Measurements from ENCODE around the gene TCOF1. TPM values are rescaled to one million over a fixed set of nuclear protein-coding genes. Genes with fewer than 3 reads are reported as not detected.

Gene TCOF1
- total RNA-seq, 1 donor from 2014 or later: 47.5 TPM

DNA sequence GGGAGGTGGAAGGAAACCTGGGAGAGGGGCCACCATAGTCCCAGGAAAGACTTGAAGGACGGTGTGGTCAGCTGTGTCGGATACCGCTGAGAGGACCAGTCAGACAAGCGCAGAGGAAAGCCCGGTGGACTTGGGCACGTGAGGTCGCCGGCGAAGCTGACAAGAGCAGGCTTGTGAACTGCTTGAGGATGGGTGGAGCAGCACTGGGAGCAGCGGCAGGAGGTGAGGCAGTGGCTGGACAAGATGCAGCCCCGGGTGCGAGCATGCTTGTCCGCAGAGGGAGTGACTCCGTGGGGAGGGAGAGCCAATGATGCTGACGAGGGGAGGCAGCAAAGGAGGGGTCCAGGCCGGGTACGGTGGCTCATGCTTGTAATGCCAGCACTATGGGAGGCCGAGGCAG, 73.6 kb downstream of the TCOF1 start:
- peaks cover 7% of the 10 kb centered on the region for H3K27me3 Mint-ChIP-seq (ENCODE audit: low read depth, unreplicated experiment)
- TF ChIP-seq, protein P1, sequence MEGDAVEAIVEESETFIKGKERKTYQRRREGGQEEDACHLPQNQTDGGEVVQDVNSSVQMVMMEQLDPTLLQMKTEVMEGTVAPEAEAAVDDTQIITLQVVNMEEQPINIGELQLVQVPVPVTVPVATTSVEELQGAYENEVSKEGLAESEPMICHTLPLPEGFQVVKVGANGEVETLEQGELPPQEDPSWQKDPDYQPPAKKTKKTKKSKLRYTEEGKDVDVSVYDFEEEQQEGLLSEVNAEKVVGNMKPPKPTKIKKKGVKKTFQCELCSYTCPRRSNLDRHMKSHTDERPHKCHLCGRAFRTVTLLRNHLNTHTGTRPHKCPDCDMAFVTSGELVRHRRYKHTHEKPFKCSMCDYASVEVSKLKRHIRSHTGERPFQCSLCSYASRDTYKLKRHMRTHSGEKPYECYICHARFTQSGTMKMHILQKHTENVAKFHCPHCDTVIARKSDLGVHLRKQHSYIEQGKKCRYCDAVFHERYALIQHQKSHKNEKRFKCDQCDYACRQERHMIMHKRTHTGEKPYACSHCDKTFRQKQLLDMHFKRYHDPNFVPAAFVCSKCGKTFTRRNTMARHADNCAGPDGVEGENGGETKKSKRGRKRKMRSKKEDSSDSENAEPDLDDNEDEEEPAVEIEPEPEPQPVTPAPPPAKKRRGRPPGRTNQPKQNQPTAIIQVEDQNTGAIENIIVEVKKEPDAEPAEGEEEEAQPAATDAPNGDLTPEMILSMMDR (IDR thresholded peaks at IDR 0.05; ENCODE audit: insufficient read depth, low read depth, low read length): no peak
- TF ChIP-seq EZH2 (IDR thresholded peaks at IDR 0.05; ENCODE audit: insufficient read depth, low read length): no peak
- no peak overlapping the region for H3K4me2 ChIP-seq (ENCODE audit: low read length)

DNA sequence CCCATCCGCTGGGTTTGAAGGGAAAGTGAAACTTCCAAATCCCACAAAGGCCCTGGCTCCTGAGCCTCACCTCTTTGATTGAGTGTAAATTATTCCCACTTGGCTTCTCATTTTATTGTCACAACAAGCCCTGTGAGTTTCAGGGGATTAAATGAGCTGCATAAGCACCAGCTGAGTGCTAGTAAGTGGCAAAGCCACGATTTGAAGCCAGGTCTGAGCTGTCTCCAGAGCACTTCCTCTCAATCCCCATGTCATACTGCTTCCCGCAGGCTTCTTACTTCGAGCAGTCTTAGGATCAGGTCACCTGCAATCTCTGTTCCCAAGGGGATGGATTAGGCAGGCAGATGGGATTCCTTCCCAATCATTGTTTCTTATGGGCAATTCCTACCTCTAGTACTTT, 74.1 kb downstream of the TCOF1 start:
- Histone ChIP-seq H3K4me3 (ENCODE audit: insufficient read depth, low read depth, low read length) (no peak overlapping the region), H3K9ac (ENCODE audit: low read length) (no peak overlapping the region), H3K79me2 (ENCODE audit: insufficient read depth, low read length) (no peaks in the 10 kb centered on the region), H3K36me3 (ENCODE audit: insufficient read depth, low read length) (no peaks in the 10 kb centered on the region), H3K4me1 (ENCODE audit: insufficient read depth, low read length) (peaks cover 3% of the 10 kb centered on the region), H3K27ac (ENCODE audit: low read depth, low read length) (no peak overlapping the region), H3K27me3 (ENCODE audit: insufficient read depth, low read length) (no peaks in the 10 kb centered on the region), H3K9me3 (ENCODE audit: insufficient read depth, low read depth, low read length) (no peaks in the 10 kb centered on the region), H3K4me2 (ENCODE audit: low read length) (no peak overlapping the region), H4K20me1 (ENCODE audit: insufficient read depth, low read length) (no peaks in the 10 kb centered on the region), H2AFZ (ENCODE audit: low read depth, low read length) (no peak overlapping the region)
- no peak for TF ChIP-seq EZH2 (IDR thresholded peaks at IDR 0.05; ENCODE audit: insufficient read depth, low read length)
- TF ChIP-seq, protein P1 (IDR thresholded peaks at IDR 0.05; ENCODE audit: insufficient read depth, low read depth, low read length): no peak
- peaks cover 2% of the 10 kb centered on the region for H3K36me3 Mint-ChIP-seq (ENCODE audit: low read depth, unreplicated experiment)
- no peak overlapping the region for H3K27ac Mint-ChIP-seq (ENCODE audit: unreplicated experiment)
- DNase-seq (ENCODE audit: low read depth) (no peak), FAIRE-seq (no peak)
- no peak overlapping the region for H3K4me3 Mint-ChIP-seq (ENCODE audit: unreplicated experiment)
- H3K27me3 Mint-ChIP-seq (ENCODE audit: low read depth, unreplicated experiment): peaks cover 7% of the 10 kb centered on the region
- H3K4me1 Mint-ChIP-seq (ENCODE audit: low read depth, unreplicated experiment): peaks cover 8% of the 10 kb centered on the region
- no peaks in the 10 kb centered on the region for H3K9me3 Mint-ChIP-seq (ENCODE audit: unreplicated experiment)

More for the DNA sequence above, 73.6 kb downstream of the TCOF1 start:
- Histone ChIP-seq H3K27ac (ENCODE audit: low read depth, low read length) (no peak overlapping the region), H3K9ac (ENCODE audit: low read length) (no peak overlapping the region), H3K4me3 (ENCODE audit: insufficient read depth, low read depth, low read length) (no peak overlapping the region), H3K4me1 (ENCODE audit: insufficient read depth, low read length) (no peaks in the 10 kb centered on the region), H3K79me2 (ENCODE audit: insufficient read depth, low read length) (no peaks in the 10 kb centered on the region), H4K20me1 (ENCODE audit: insufficient read depth, low read length) (no peaks in the 10 kb centered on the region), H3K9me3 (ENCODE audit: insufficient read depth, low read depth, low read length) (no peaks in the 10 kb centered on the region), H2AFZ (ENCODE audit: low read depth, low read length) (no peak overlapping the region), H3K27me3 (ENCODE audit: insufficient read depth, low read length) (no peaks in the 10 kb centered on the region), H3K36me3 (ENCODE audit: insufficient read depth, low read length) (no peaks in the 10 kb centered on the region)
- Mint-ChIP-seq H3K9me3 (ENCODE audit: unreplicated experiment) (no peaks in the 10 kb centered on the region), H3K4me3 (ENCODE audit: unreplicated experiment) (no peak overlapping the region), H3K4me1 (ENCODE audit: low read depth, unreplicated experiment) (peaks cover 8% of the 10 kb centered on the region), H3K36me3 (ENCODE audit: low read depth, unreplicated experiment) (peaks cover 2% of the 10 kb centered on the region), H3K27ac (ENCODE audit: unreplicated experiment) (no peak overlapping the region)
- no peak for DNase-seq (ENCODE audit: low read depth)
- FAIRE-seq: no peak

DNA sequence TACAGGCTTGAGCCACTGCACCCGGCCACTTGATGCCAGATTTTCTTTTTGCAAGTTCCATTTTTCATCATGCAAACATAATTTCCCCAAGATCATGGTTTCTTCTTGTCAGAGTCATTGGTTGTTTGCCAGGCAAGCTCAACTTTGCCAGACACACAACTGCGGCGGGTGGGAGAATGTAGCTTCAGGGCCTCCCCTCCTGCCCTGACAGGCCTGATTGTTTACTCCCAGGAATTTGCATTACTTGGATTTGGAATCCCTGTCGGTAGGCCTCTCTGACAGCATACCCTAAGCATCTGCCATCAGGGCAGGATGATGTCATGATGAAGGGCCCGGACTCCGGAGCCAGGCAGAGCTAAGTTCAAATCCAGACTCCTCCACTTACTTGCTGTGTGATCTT, 77.0 kb downstream of the TCOF1 start:
- Histone ChIP-seq H3K36me3 (ENCODE audit: insufficient read depth, low read length) (no peaks in the 10 kb centered on the region), H3K4me1 (ENCODE audit: insufficient read depth, low read length) (peaks cover 3% of the 10 kb centered on the region), H3K4me3 (ENCODE audit: insufficient read depth, low read depth, low read length) (no peak overlapping the region), H3K27ac (ENCODE audit: low read depth, low read length) (no peak overlapping the region), H3K27me3 (ENCODE audit: insufficient read depth, low read length) (no peaks in the 10 kb centered on the region), H3K4me2 (ENCODE audit: low read length) (no peak overlapping the region), H3K79me2 (ENCODE audit: insufficient read depth, low read length) (no peaks in the 10 kb centered on the region), H4K20me1 (ENCODE audit: insufficient read depth, low read length) (no peaks in the 10 kb centered on the region), H2AFZ (ENCODE audit: low read depth, low read length) (no peak overlapping the region), H3K9me3 (ENCODE audit: insufficient read depth, low read depth, low read length) (no peaks in the 10 kb centered on the region), H3K9ac (ENCODE audit: low read length) (no peak overlapping the region)
- no peak overlapping the region for H3K4me3 Mint-ChIP-seq (ENCODE audit: unreplicated experiment)
- TF ChIP-seq, protein P1 (IDR thresholded peaks at IDR 0.05; ENCODE audit: insufficient read depth, low read depth, low read length): no peak
- TF ChIP-seq EZH2 (IDR thresholded peaks at IDR 0.05; ENCODE audit: insufficient read depth, low read length): no peak
- no peaks in the 10 kb centered on the region for H3K9me3 Mint-ChIP-seq (ENCODE audit: unreplicated experiment)
- H3K36me3 Mint-ChIP-seq (ENCODE audit: low read depth, unreplicated experiment): peaks cover 2% of the 10 kb centered on the region
- H3K27ac Mint-ChIP-seq (ENCODE audit: unreplicated experiment): no peak overlapping the region
- H3K4me1 Mint-ChIP-seq (ENCODE audit: low read depth, unreplicated experiment): peaks cover 6% of the 10 kb centered on the region
- DNase-seq (ENCODE audit: low read depth): peak; percentile 72
- H3K27me3 Mint-ChIP-seq (ENCODE audit: low read depth, unreplicated experiment): peaks cover 2% of the 10 kb centered on the region
- FAIRE-seq: no peak
